ENCODE measurements around the gene COX14.
"Not testable (repeated sequence)": the region's sequence is repeated elsewhere in the genome, so short reads cannot be mapped to it uniquely, and the experiment has no call there.

Gene COX14

GRCh38 chr12:50107416-50108268, 4.4 kb upstream of the COX14 start:
- DNase-seq (ENCODE audit: low read depth): no peak

- no peak for DNase-seq (ENCODE audit: low read depth)
Observed at GRCh38 chr12:50109319-50109718, 2.7 kb upstream of the COX14 start.

DNA sequence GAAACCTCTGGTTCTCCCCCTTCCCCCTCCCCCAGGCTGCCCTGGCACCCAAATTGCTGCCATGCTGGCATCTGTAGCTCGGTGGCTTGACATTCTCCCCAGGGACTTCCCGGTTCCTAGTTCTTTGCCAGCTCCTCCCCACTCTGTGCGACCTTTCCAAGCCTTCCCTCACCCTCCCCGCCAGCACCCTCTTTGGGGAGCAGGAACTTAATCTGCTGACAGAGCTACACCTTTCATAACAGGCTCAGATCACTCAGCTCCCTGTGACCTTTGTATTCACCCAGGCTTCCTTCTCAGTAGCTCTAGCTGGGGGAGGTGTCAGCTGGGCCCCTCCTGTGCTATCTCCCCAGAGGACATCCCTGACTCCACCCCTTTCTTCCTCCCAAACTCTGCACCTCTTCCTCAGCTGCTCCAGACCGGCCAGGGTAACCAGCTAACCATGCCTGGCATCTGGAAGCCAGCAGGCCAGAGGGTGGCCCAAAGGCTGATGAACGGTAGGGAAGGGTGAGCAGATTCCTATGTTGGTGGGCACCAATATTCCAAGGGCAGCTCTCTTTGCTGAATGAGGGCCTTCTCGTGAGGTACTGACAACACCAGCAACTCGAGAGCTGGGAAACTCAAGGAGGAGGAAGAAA, 1.8 kb upstream of the COX14 start:
- DNase-seq (ENCODE audit: low read depth): no peak

- DNase-seq (ENCODE audit: low read depth): no peak
Observed at GRCh38 chr12:50110762-50111351, 1.2 kb upstream of the COX14 start.

- no peak for DNase-seq (ENCODE audit: low read depth)
Observed at GRCh38 chr12:50111395-50111692, 692 bp upstream of the COX14 start.

- no peak for DNase-seq (ENCODE audit: low read depth)
Observed at GRCh38 chr12:50112456-50113218, 601 bp downstream of the COX14 start.

DNA sequence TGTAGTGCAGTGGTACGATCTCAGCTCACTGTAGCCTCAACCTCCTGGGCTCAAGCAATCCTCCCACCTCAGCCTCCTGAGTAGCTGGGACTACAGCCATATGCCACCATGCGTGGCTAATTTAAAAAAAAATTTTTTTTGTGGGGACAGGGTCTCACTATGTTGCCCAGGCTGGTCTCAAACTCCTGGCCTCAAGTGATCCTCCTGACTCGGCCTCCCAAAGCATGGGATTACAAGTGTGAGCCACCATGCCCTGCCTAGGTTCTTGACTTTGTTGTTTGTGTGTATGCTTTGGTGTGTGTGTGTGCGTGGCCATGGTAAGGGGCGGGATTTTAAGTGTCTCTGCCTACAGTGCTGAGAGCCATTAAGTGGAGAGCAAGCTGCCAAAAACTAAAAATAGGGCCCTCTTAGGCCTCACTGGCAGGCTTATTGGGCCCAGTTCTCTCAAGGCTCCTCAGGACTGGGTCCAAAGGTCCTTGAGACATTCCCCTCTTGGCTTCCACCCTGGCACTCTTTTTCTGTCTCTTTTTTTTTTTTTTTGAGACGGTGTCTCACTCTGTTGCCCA, 5.1 kb downstream of the COX14 start:
- DNase-seq (ENCODE audit: low read depth): no peak

- DNase-seq (ENCODE audit: low read depth): no peak
Observed at GRCh38 chr12:50119387-50119786, 7.4 kb downstream of the COX14 start.

DNA sequence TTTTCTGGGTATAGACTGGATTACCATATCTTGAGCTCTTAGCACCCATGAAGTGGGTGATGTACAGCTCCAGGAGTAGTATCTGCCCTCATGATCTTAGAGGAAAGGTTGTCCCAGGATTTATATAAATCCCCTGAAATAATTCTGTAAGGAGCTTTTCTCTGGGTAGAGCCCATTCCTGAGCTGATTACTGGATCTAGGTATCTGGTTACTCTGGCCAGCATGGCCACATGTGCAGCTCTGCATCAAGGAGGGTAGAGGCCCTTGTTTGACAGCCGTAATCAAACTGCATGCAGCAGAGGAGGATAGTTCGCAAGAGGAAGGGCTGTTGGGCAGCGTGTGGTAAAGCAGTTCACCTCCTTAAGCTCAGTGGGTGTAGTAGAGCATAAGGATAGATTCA, 8.5 kb downstream of the COX14 start:
- no peak for DNase-seq (ENCODE audit: low read depth)

- no peak for DNase-seq (ENCODE audit: low read depth)
Observed at GRCh38 chr12:50120953-50121352, 8.9 kb downstream of the COX14 start.

DNA sequence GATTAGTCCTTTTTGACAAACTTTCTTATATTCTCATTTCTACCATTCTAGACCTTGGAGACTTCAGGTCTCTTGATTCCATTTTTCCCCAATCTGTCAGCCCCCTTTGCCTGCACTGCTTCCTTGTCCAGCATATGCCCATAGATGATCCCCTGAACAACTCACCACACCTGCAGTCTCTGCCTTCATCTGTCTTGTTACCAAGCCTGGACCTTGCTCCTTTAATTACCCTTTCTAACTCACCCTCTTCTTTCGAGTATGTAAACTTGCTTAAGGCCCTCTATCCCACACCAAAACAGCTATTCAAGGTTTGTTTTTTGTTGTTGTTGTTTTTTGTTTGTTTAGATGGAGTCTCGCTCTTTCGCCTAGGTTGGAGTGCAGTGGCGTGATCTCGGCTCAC, 9.6 kb downstream of the COX14 start:
- DNase-seq (ENCODE audit: low read depth): no peak

DNA sequence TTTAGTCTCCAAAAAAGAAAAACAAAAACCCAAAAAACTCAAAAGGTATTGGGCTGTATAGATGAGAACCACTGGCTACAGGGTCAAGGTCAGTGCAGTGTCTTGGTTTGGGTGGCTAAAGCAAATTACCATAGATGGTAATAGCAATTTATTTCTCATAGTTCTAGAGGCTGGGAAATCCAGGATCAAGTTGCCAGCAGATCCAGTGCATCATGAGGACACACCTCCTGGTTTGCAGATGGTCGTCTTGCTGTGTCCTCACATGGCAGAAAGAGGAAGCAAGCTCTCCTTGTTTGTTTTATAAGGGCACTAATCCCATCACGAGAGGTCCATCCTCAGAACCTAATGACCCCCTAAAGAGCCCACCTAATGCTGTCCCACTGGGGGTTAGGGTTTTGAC, 11.2 kb downstream of the COX14 start:
- no peak for DNase-seq (ENCODE audit: low read depth)

- no peak for DNase-seq (ENCODE audit: low read depth)
Observed at GRCh38 chr12:50127546-50127945, 15.5 kb downstream of the COX14 start.

GRCh38 chr12:50129290-50129689, 17.3 kb downstream of the COX14 start:
- DNase-seq (ENCODE audit: low read depth): no peak

DNA sequence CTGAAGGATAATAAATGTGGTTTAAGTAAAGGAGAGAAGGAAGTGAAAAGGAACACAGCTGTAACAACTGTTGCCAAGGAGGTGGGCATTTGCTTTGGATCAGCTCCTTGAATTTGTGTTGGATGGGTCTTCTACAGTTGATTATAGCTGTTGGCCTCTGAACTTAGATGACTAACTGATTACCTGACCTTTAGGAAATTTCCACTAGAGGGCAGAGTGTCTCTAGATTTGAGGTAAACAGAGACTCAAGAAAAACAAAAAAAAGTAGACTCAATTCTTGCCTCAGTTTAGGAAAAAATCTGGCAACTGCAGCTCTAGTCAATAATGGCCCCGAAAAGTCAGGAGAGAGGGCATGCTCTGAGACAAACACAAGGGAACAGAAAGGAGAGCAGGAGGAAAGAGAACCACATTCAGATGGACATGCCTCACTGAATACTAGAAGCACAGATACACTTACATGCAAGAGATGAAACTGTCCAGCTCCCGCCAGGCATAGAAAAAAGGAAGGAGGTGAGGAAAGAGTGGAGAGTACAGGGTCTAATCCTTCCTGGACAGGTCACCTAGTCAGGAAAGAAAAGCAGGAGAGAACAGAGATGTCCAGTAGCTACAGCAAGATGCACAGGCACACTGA, 20.6 kb downstream of the COX14 start:
- DNase-seq (ENCODE audit: low read depth): no peak

GRCh38 chr12:50142993-50143392, 31.0 kb downstream of the COX14 start:
- DNase-seq (ENCODE audit: low read depth): no peak

- DNase-seq (ENCODE audit: low read depth): no peak
Observed at GRCh38 chr12:50145439-50145838, 33.4 kb downstream of the COX14 start.

- no peak for DNase-seq (ENCODE audit: low read depth)
Observed at GRCh38 chr12:50147281-50147680, 35.2 kb downstream of the COX14 start.

DNA sequence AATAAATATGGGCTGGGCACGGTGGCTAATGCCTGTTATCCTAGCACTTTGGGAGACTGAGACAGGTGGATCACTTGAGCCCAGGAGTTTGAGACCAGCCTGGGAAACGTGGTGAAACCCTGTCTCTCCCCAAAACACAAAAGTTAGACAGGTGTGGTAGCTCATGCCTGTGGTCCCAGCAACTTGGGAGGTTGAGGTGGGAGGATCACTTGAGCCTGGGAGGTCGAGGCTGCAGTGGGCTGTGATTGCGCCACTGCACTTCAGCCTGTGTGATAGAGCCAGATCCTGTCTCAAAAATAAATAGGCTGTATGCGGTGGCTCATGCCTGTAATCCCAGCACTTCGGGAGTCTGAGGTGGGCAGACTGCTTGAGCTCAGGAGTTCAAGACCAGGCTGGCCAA, 36.0 kb downstream of the COX14 start:
- not testable (repeated sequence) for DNase-seq (ENCODE audit: low read depth)

DNA sequence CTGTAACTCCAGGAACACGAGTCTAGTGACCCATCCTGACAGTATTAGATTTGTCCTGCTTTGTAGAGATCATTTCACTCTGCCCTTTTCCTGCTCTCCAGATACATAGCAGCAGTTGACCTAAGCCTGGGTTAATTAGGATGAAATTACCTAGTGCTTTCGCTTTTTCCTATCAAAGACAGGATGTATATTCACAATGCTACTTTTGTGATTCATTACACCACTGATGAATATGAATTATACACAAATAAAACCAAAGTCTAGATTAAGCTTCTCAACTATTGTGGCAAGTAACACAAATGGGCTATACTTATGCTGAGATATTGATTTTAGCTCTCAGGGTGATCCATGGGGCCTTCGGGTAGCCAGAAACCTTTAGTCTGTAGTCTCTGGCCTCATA, 37.3 kb downstream of the COX14 start:
- DNase-seq (ENCODE audit: low read depth): no peak

GRCh38 chr12:50151047-50151687, 39.1 kb downstream of the COX14 start:
- no peak for DNase-seq (ENCODE audit: low read depth)

All from T-helper 22 cell (primary cell).